HG03565 (cell line): ENCODE data around the gene MXRA7.
"Not testable (repeated sequence)": the region's sequence is repeated elsewhere in the genome, so short reads cannot be mapped to it uniquely, and the experiment has no call there.

ENCODE experiments used
- ATAC-seq: cut with Tn5 transposase; IDR thresholded peaks from one replicate; pipeline ENCODE4 v1.9.1; 2021; ENCODE audit warnings: mild to moderate bottlenecking, moderate library complexity; ENCODE audit not compliant: unreplicated experiment

Gene MXRA7

DNA sequence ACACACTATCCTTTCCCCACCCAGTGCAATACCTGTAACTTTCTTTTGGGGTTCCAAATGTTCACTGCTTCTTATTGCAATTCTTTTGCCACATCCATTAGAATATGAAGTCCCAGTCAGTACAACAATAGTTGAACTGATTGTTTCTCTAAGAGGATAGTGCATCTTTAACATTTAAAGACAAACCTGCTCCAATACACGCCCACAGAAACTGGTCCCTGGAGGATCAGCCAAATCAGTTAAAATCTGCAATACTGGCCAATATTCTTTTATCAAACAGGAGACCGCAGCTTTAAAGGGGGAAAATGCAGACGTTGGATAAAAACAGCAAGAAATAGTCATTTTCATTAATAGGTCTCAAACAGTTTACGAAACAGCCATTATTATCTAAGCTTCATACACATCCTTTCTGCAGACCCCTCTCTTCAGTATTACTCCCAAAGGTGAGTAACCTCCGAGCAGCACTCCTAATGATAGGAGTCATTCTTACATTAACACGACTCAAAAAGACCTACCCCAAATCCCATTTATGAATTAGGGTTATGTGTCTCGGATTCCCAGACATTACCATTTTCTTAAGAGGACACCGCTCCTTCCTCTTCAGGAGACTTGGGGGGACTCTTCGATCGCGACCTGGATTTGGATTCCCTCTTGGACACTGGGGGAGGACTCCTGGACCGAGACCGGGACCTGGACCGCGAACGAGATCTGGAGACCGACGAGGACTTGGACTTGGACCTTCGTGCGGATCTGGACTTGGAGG, 25.0 kb upstream of the MXRA7 start:
- no peak for ATAC-seq

DNA sequence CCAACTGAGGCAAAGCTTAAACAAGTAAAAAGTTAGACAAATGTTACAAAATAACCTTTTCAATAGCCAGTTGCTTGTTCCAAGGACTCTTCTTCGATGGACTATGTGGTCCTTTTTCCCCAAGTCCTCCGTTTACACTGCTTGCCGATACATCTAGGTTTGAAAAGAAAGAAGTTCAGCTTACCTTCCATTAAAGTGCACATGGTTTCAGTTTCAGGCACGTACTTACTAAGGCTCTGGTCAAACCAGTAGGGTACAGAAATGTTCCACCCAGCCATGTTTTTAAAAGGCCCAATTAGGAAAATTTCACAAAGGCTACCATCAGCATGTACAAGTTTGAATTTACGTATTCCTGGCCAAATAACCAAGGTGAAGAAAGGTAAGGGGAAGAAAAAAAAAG, 24.2 kb upstream of the MXRA7 start:
- ATAC-seq: no peak

DNA sequence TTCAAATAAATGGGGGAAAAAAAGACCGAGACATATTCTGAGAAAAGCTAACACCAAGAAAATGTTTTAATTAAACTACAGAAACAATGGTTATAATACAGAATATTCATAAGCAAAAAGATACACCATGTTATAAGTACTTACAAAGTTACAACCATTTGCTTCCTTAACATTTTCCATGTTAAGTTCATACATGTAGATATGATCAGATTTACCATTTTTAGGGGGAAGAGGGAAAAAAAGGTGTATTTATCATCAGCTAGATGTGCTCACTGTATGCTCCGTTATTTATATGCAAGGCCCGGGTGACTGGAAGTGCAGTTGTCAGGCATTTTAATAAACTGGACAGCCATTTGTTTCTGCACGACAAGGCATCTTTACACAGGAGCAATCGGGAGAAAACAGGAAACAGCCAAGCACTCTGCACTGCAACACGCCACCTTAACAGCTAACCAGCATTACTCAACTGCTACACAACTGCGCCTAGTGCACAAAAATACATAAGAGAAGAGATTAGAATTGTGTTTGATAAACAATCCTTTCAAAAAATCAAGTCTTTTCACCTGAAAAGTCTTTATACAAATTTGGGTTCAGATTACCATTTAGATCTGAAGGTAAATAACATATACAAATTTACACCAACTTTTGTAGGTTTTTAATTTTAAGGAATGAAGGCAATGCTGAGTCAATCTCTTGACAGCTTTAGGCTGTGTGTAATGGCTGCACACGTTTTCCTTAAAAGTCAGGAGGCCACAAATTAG, 23.5 kb upstream of the MXRA7 start:
- no peak for ATAC-seq

DNA sequence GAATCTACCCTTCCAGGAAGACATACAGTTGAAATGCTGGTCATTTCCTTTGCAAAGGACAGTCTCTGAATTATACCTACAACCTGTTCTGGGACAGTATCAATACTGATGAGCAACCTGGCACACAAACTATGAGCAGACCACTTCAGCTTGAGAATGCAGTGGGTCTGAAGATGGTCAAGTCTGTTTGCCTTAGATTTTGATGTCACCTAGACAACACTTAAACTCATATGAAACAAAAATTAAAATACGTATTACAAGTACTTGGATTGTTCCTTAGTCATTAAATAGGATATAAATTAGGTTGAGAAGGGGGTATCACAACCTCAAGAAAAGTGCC, 22.8 kb upstream of the MXRA7 start:
- no peak for ATAC-seq

DNA sequence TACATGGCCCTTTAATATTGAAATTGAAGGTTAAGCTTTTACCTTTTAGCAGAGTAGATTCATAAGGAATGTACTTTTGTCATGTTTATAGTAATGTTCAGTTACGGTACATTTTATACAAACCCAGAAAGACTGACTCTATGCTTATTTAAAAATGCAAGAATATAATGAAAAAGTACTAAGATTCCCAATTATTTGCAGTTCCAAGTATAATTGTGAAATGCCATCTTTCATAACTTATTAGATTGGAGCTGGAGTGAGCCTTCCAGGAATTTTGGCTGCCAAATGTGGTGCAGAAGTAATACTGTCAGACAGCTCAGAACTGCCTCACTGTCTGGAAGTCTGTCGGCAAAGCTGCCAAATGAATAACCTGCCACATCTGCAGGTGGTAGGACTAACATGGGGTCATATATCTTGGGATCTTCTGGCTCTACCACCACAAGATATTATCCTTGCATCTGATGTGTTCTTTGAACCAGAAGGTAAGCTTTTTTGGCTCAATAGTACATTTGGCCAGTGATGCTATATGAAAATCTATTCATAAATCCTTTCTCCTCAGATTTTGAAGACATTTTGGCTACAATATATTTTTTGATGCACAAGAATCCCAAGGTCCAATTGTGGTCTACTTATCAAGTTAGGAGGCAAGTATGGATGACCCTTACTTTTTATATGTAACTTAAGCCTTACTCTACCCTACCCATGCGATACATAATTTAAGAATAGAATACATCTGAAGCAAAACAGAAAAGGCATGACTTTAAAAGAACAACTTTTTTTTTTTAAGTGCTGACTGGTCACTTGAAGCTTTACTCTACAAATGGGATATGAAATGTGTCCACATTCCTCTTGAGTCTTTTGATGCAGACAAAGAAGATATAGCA, 22.2 kb upstream of the MXRA7 start:
- no peak for ATAC-seq

DNA sequence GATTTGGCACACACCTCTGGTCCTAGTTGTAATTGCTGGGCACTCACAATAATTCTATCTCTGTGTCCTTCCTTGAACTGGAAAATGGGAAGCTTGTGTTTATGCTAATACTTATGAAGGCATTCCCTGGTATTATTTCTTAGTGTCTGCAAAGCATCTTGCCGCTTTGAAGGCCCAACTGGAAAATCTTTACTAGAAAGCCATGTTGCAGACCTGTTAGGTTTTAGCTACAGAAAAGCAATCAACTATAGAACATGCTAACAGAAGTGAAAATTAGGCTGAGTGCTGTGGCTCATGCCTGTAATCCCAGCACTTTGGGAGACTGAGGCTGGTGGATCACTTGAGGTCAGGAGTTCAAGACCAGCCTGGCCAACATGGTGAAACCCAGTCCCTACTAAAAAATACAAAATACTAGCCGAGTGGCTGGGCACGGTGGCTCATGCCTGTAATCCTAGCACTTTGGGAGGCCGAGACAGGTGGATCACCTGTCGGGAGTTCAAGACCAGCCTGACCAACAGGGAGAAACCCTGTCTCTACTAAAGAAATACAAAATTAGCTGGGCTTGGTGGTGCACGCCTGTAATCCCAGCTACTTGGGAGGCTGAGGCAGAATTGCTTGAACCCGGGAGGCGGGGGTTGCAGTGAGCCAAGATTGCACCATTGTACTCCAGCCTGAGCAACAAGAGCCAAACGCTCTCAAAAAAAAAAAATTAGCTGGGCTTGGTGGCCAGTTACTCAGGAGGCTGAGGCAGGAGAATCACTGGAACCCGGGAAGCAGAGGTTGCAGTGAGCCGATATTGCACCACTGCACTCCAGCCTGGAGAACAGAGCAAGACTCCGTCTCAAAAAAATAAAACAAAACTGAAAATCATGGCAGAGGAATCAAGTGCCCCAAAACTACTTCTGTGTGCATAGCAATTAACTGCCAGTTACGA, 21.3 kb upstream of the MXRA7 start:
- ATAC-seq: not testable (repeated sequence)

DNA sequence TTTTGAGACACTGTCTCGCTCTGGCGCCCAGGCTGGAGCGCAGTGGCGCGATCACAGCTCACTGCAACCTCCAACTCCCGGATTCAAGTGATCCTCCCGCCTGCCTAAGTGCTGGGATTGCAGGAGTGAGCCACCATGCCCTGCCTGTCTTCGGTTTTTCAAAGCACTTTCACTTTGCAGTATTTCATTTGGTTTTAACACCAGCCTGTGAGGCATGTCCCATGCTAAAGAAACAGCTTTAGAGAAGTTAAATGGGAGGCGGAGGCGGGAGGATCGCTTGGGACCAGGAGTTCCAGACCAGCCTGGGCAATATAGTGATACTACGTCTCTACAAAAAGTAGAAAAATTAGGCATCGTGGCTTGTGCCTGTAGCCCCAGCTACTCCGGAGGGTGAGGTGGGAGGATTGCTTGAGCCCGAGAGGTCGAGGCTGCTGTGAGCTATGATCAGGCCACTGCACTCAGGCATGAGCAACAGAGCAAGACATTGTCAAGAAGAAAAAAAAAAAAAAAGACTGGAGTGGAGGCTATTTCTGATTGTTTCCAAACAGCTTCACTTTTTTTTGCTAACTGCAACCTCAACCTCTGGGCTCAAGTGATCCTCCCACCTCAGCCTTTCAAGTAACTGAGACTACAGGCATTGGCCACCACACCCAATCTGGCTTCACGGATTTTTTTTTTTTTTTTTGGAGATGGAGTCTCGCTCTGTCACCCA, 17.1 kb upstream of the MXRA7 start:
- ATAC-seq: no peak

DNA sequence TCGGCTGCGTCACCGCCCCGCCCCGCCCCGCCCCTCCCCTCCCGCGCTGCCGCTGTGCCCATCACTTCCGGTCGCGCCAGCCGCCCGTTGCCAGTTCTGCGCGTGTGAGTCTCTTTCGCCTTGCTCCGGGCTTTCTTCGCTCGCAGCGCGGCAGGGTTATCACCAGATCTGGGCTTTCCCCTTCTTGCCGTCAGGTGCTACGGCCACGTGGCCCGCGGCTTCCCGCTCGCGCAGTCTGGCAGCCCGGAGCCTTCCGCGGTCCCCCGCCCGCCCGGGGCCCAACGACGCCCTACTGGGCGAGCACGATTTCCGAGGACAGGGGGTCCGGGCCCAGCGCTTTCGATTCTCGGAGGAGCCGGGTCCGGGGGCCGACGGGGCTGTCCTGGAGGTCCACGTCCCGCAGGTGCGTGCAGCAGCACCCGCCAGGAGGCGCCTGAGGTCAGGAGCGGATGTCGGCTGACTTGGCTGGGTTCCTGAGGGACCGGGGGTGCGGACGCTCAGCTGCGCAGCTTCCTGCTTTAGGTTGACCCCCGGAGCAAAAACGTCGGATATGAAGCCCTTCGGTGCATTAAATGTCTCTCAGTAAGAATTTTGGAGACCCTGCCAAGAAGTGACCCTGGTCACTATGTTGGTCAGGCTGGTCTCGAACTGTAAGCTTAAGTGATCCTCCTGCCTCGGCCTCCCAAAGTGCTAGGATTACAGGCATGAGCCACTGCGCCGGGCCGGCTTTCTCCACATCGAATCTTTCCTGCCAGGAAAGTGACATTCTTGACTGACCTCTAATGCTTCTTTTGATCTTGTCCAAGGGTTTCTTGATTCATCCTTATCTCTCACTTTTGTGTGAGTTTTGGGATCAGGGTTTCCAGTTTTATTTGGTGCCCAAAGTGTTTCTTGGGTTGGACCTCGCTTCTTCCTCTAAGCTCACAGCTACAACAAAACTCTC, 16.3 kb upstream of the MXRA7 start, which contains the start of gene METTL23:
Gene METTL23, plus strand, starts transcription at position 64 of the 943 bp plus-strand sequence. CDS start 2,872 bp downstream, outside the sequence.
- peak; percentile 55 for ATAC-seq

DNA sequence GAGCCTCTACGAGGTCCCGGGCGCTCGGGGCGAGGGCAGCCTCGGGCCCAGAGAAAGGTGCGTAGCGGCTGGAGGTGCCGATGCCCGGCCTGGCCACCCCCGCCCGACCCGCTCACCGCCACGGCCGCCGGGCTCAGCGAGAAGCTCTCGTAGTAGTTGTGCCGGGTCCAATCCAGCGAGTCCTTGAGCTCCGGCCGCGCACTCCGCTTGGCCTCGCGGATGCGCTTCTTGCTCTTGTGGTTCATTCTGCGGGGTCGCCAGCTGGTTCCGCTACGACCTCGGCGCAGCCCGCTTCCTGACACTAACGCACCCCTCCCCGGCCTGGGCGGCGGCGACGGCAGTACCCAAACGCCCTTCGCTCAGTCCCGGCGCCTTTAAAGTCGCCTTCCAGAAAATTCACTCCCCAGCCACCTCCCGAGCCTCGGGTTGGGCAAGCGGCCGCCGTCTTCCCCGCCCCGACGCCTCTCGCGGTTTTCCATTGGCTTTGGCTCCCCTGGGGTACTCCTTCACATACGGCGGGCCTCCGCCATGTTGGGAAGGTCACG, 15.5 kb upstream of the MXRA7 start, which contains the start of gene JMJD6:
Gene JMJD6, minus strand, starts transcription at position 376 of the 545 bp plus-strand sequence. Its CDS starts 131 bp downstream, at position 245.
- peak; percentile 43 for ATAC-seq

DNA sequence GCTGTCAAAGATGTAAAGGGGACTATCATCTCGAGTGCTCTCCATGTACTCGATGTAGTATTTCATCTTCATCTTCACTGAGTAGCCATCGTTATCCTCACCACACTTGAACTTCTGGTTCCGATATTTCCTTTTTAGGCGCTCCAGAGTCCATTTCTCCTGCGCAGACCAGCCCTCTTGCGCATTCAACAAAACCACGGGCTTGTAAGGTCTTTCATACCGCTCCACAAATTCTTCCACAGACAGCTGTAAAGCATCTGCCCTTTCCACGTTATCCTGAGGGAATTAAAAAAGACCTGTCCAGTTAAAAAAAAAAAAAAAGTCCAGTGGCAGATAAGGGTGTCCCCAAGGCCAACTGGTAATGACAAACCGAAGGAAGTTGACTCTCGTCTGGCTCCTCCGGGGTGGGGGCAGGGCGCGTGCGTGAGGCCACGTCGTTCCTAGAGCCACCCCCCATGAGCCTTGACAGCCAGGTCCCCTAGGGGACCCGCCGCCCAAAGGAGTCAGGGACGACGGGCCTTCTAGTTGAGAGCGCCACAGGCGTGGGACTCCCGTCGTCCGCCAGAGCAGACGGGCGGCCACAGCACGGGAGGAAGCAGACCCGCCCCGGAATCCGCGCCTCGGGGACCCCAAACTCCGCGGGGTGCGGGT, 14.9 kb upstream of the MXRA7 start:
- ATAC-seq: no peak

DNA sequence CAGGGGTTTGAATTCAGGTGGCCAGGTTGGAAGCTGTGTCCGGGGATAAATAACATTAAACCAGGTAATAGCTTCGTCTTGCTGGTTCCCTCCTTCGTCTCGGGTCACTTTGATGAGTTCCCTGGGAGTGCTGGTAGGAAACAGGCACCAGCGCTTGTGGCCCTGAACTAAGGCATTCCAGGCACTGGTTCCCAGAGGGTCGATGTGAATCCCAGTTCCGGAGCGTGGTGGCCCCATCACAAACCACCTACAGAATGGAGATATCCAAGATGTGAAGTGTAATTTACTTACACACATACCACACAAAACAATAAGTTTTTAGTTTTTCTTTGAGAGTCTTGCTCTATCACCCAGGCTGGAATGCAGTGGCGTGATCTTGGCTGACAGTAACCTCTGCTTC, 13.0 kb upstream of the MXRA7 start:
- no peak for ATAC-seq

DNA sequence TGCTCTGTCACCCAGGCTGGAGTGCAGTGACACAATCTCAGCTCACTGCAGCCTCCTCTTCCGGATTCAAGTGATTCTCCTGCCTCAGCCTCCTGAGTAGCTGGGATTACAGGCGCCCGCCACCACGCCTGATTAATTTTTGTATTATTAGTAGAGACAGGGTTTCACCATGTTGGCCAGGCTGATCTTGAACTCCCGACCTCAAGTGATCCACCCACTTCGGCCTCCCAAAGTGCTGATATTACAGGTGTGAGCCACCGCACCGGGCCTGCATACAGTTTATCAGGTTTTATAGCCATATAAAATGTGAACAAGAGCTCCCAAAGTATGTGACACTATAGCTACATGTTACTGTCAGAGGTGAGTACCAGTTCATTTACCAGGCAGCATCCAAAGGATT, 12.2 kb upstream of the MXRA7 start:
- ATAC-seq: not testable (repeated sequence)

DNA sequence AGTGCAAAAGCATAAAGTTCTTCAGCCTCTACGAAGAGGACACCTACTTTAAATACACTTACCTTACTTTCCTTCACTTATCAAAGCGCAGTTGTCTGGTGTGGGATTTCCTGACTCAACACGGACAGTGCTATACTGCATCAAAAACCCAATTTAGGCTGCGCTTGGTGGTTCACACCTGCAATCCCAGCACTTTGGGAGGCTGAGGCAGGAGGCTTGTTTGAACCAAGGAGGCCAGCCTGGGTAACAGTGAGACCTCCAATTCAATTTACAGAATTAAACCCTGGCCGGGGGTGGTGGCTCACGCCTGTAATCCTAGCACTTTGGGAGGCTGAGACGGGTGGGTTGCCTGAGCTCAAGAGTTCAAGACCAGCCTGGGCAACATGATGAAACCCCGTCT, 11.5 kb upstream of the MXRA7 start:
- no peak for ATAC-seq

DNA sequence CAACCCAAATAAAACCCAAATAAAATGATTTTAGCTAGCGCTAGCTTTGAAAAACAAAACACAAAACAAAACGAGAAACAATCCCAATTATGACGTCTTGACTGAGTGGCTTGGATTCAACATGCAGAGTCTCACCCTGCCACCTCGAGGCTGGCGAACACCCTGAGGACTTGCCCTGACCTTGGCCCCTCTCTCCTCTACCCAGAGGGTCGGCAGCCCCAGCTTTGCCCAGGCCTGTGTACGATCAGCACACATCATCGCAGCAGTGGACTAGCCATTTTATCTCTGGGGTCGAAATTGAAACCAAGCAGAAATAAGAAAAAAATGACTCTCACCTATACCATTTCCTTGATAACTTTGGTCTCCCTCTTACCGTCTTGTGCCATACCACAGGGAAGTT, 10.7 kb upstream of the MXRA7 start:
- ATAC-seq: no peak

DNA sequence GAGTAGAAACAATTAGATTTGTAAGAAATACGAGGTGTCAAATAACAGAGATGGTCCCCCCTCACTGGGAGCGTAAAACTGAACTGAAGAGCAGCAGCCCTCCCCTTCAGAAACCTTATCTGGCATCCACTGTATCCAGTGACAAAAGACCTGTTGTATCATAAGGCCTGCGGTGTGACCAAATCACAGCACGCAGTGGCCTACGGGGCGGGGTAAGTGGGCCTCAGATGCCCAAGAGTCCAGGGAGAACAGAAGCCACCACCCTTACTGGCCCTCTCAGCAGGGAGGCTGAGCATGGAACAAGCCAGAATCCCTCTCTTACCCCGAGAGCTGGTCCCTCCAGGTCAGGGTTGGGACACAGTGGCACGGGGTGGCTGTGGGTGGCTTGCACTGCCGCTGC, 10.2 kb upstream of the MXRA7 start:
- no peak for ATAC-seq

DNA sequence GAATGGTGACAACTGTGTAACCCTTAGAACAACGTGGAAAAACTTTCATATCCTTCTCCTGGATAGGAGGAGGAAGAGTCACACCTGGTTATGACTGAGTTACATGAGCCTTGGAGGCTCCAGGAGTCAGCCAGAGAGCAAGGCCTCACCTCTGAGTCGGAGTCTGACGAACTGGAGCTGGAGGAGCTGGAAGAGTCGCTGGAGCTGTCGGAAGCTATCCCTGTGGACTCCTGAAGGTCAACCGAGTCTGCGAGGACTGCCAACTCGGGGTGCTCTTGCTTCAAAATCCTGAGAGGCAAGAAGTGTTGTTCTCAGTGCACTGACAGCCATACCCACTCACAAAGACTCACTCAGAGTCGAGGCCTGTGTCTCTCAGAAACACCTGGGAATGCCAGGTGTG, 9.4 kb upstream of the MXRA7 start:
- ATAC-seq: no peak

DNA sequence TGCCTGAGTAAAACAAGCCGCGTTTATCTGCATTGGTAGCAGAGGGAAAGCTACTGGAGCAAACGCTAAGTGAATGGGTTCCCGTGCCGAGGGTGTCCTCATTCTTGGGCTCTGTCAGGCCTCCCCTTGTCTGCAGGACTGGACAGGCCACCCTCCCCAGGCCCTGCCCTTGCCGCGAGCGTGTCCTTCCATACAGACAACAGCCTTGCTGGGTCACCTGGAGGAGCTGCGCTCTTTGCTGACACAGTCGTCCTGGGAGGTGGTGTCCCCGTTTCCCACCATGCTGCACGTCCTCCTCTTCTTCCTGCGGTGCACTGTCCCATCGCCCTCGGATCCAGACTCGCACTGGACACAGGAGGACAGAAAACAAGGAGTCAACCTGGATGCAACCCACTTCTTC, 7.8 kb upstream of the MXRA7 start:
- no peak for ATAC-seq

DNA sequence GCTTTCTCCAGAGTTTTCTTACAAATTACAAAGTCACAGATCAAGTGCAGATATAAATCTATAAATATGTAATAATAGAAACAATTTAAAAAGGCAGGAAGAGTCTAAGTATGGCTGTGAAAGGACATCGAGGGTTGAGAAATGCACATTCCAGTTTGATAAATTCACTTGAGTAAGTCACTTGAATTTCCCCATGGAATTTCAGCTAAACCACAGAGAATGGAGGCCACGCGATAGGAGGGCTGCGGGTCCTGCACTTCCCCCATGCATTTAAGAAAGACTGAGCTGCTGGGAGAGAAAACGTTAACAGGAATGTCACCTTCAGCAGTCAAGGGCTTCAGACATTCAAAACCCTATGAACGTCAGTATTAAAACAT, 6.1 kb upstream of the MXRA7 start:
- no peak for ATAC-seq
